Measurements from ENCODE around the gene KRTAP29-1. TPM values are rescaled to one million over a fixed set of nuclear protein-coding genes. Genes with fewer than 3 reads are reported as not detected.

Gene KRTAP29-1
- total RNA-seq, 1 experiment from 2014 or later = not detected

GRCh38 chr17:41318231-41318630 lies 15.6 kb upstream of the KRTAP29-1 start:
- no peaks in the 10 kb centered on the region for H3K79me2 ChIP-seq (ENCODE audit: low read depth)
- no peak for DNase-seq
- no TSS peak for BruUV-seq (replicated peaks)
- no peaks in the 10 kb centered on the region for H4K20me1 ChIP-seq (ENCODE audit: insufficient read depth)
- CTCF ChIA-PET = no interaction called here
- H3K9me3 ChIP-seq (ENCODE audit: insufficient read depth, low read depth) = no peaks in the 10 kb centered on the region; the same call in none of the 2 replicates
- no peaks in the 10 kb centered on the region for H3K9me2 ChIP-seq (ENCODE audit: insufficient read depth)
- no peak overlapping the region for H3K4me3 ChIP-seq
- H3F3A ChIP-seq (ENCODE audit: insufficient read depth, low read depth) = no peaks in the 10 kb centered on the region
- no peaks in the 10 kb centered on the region for H3K4me1 ChIP-seq (replicated peaks; ENCODE audit: insufficient read depth)
- intact Hi-C loops (cut with micrococcal nuclease; ENCODE audit: unreplicated experiment) = no loop called here
- H3K4me2 ChIP-seq = no peak overlapping the region
- POLR2A ChIA-PET (ENCODE audit: unreplicated experiment) = no interaction called here
- H3K36me3 ChIP-seq (ENCODE audit: low read depth) = peaks cover 4% of the 10 kb centered on the region; the same call in 1 of the 2 replicates
- no peak overlapping the region for H2AFZ ChIP-seq
- no peak for TF ChIP-seq EZH2 (IDR thresholded peaks at IDR 0.05; ENCODE audit: low read depth)
- no peak for TF ChIP-seq CTCF (conservative IDR thresholded peaks at IDR 0.05)
- no peaks in the 10 kb centered on the region for H3K27me3 ChIP-seq (ENCODE audit: insufficient read depth, low read depth)
- H3K27ac ChIP-seq = no peak overlapping the region

GRCh38 chr17:41315814-41316445 lies 13.3 kb upstream of the KRTAP29-1 start:
- Histone ChIP-seq H2AFZ (no peak overlapping the region), H3K4me1 (replicated peaks; ENCODE audit: insufficient read depth) (no peaks in the 10 kb centered on the region), H3F3A (ENCODE audit: insufficient read depth, low read depth) (no peaks in the 10 kb centered on the region), H3K9me3 (ENCODE audit: insufficient read depth, low read depth) (no peaks in the 10 kb centered on the region; the same call in none of the 2 replicates), H3K4me3 (no peak overlapping the region), H3K27ac (no peak overlapping the region), H3K79me2 (ENCODE audit: low read depth) (no peaks in the 10 kb centered on the region), H4K20me1 (ENCODE audit: insufficient read depth) (no peaks in the 10 kb centered on the region), H3K27me3 (ENCODE audit: insufficient read depth, low read depth) (no peaks in the 10 kb centered on the region), H3K9me2 (ENCODE audit: insufficient read depth) (no peaks in the 10 kb centered on the region), H3K4me2 (no peak overlapping the region), H3K36me3 (ENCODE audit: low read depth) (peaks cover 4% of the 10 kb centered on the region; the same call in 1 of the 2 replicates)
- no peak for TF ChIP-seq EZH2 (IDR thresholded peaks at IDR 0.05; ENCODE audit: low read depth)
- no peak for TF ChIP-seq CTCF (conservative IDR thresholded peaks at IDR 0.05)
- no peak for DNase-seq
- ChIA-PET CTCF (interaction anchor here (0.6 kb wide), 1 partner anchor 460 kb away, joined by 4 read pairs; no protein-coding TSS in a partner anchor), POLR2A (ENCODE audit: unreplicated experiment) (interaction anchor here (0.7 kb wide), 1 partner anchor 190 kb away, joined by 4 read pairs; no protein-coding TSS in a partner anchor)
- intact Hi-C loops (cut with micrococcal nuclease; ENCODE audit: unreplicated experiment) = no loop called here
- BruUV-seq (replicated peaks) = no TSS peak

GRCh38 chr17:41315204-41315794 lies 12.6 kb upstream of the KRTAP29-1 start, which contains the start of gene KRTAP17-1:
Gene KRTAP17-1 (minus strand): TSS chr17:41315710. CDS start chr17:41315650, 60 bp downstream.
- no peaks in the 10 kb centered on the region for H3K9me2 ChIP-seq (ENCODE audit: insufficient read depth)
- no peak within 1 kb of the TSS for H3K4me2 ChIP-seq
- TF ChIP-seq EZH2 (IDR thresholded peaks at IDR 0.05; ENCODE audit: low read depth) (no peak), CTCF (conservative IDR thresholded peaks at IDR 0.05) (no peak)
- no peaks in the 10 kb centered on the region for H4K20me1 ChIP-seq (ENCODE audit: insufficient read depth)
- H3K9me3 ChIP-seq (ENCODE audit: insufficient read depth, low read depth) = no peaks in the 10 kb centered on the region; the same call in none of the 2 replicates
- intact Hi-C loops (cut with micrococcal nuclease; ENCODE audit: unreplicated experiment) = no loop called here
- no peak within 1 kb of the TSS for H3K27ac ChIP-seq
- no peaks in the 10 kb centered on the region for H3K27me3 ChIP-seq (ENCODE audit: insufficient read depth, low read depth)
- peaks cover 4% of the 10 kb centered on the region; the same call in 1 of the 2 replicates for H3K36me3 ChIP-seq (ENCODE audit: low read depth)
- H2AFZ ChIP-seq = no peak within 1 kb of the TSS
- POLR2A ChIA-PET (ENCODE audit: unreplicated experiment) = interaction anchor here (0.5 kb wide), 1 partner anchor 88 kb away, joined by 3 read pairs; no protein-coding TSS in a partner anchor
- H3K79me2 ChIP-seq (ENCODE audit: low read depth) = no peaks in the 10 kb centered on the region
- BruUV-seq (replicated peaks) = no TSS peak
- CTCF ChIA-PET = interaction anchor here (0.6 kb wide), 1 partner anchor 207 kb away, joined by 3 read pairs; no protein-coding TSS in a partner anchor
- no peaks in the 10 kb centered on the region for H3F3A ChIP-seq (ENCODE audit: insufficient read depth, low read depth)
- no peaks in the 10 kb centered on the region for H3K4me1 ChIP-seq (replicated peaks; ENCODE audit: insufficient read depth)
- DNase-seq = no peak
- no peak within 1 kb of the TSS for H3K4me3 ChIP-seq

Data from PC-9 (cell line).